ELF-1 (cell line): Measurements from ENCODE around the gene PAXX.

Experiments
- DNase-seq: peaks from one replicate; pipeline ENCODE4 v3.0.0-alpha.2; 2016; ENCODE audit warnings: low read depth, low spot score

Gene PAXX

GRCh38 chr9:136981588-136982231 is 10.5 kb upstream of the PAXX start:
- DNase-seq = no peak

- DNase-seq = no peak
Measured at GRCh38 chr9:136982232-136983051, 9.8 kb upstream of the PAXX start, which contains the start of gene LCNL1. TSS of gene LCNL1 (plus strand) at chr9:136982993. CDS start at chr9:136983587, 594 bp downstream.

GRCh38 chr9:136983167-136983566 is 9.1 kb upstream of the PAXX start:
- DNase-seq = no peak

- DNase-seq = no peak
Measured at GRCh38 chr9:136983656-136984314, 8.4 kb upstream of the PAXX start.

- DNase-seq = no peak
Measured at GRCh38 chr9:136984464-136985026, 7.7 kb upstream of the PAXX start.

- peak; percentile 56 for DNase-seq
Measured at GRCh38 chr9:136985027-136985602, 7.1 kb upstream of the PAXX start.

GRCh38 chr9:136985853-136986252 is 6.4 kb upstream of the PAXX start:
- no peak for DNase-seq

- no peak for DNase-seq
Measured at GRCh38 chr9:136988872-136989271, 3.4 kb upstream of the PAXX start.

GRCh38 chr9:136990242-136990911 is 1.8 kb upstream of the PAXX start:
- DNase-seq = no peak

- DNase-seq = no peak
Measured at GRCh38 chr9:136992819-136993369, 672 bp downstream of the PAXX start.

GRCh38 chr9:136994180-136994887 is 2.1 kb downstream of the PAXX start:
- DNase-seq = peak; percentile 32

GRCh38 chr9:136994888-136995230 is 2.6 kb downstream of the PAXX start:
- peak; percentile 52 for DNase-seq

GRCh38 chr9:136995362-136995761 is 3.1 kb downstream of the PAXX start:
- DNase-seq = no peak

GRCh38 chr9:136995772-136996311 is 3.6 kb downstream of the PAXX start:
- DNase-seq = no peak

- DNase-seq = peak; percentile 57
Measured at GRCh38 chr9:136996361-136997292, 4.4 kb downstream of the PAXX start, which contains the start of gene CLIC3. TSS of gene CLIC3 (minus strand) at chr9:136996568. CDS start at chr9:136996543, 25 bp downstream.

GRCh38 chr9:136997371-136997770 is 5.1 kb downstream of the PAXX start:
- DNase-seq = no peak

- DNase-seq = no peak
Measured at GRCh38 chr9:136997830-136998234, 5.6 kb downstream of the PAXX start.

- DNase-seq = no peak
Measured at GRCh38 chr9:137000177-137000930, 8.1 kb downstream of the PAXX start.
